Measurements from ENCODE around the gene STK36.

Gene STK36

DNA sequence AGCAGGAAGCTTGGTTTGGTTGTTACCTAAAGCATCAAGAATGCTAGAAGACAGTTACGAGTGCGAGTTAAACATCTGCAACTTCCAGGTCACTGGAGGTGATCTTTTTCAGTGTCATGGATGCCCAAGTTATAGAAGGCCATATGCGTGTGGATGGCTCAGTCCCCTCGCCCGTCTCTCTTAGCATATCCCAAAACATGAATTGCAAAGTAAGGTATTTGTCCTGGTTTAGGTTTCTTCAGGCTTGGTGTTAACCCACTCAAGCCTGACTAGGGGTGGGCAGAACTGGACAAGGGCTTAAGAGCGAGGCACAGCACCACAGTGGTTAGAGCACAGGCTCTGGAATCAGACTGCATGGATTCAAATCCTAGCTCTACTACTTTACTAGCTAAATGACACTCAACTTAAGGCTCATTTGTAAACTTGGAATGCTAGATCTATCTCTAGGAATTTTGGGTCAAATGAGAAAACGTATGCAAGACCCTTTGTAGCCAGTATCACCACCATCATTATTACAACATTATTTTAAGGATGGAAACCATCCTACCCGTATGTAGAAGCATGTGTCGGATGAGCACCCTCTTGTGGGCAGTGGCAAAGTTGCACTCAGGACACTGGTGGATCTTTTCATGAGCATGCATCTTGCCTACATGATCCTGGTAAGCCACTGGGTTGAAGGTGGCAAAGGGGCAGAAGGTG lies 23.6 kb upstream of the STK36 start:
- no peak overlapping the region for H3K4me3 ChIP-seq (ENCODE audit: low read depth, low read length)
- TF ChIP-seq, protein P1, sequence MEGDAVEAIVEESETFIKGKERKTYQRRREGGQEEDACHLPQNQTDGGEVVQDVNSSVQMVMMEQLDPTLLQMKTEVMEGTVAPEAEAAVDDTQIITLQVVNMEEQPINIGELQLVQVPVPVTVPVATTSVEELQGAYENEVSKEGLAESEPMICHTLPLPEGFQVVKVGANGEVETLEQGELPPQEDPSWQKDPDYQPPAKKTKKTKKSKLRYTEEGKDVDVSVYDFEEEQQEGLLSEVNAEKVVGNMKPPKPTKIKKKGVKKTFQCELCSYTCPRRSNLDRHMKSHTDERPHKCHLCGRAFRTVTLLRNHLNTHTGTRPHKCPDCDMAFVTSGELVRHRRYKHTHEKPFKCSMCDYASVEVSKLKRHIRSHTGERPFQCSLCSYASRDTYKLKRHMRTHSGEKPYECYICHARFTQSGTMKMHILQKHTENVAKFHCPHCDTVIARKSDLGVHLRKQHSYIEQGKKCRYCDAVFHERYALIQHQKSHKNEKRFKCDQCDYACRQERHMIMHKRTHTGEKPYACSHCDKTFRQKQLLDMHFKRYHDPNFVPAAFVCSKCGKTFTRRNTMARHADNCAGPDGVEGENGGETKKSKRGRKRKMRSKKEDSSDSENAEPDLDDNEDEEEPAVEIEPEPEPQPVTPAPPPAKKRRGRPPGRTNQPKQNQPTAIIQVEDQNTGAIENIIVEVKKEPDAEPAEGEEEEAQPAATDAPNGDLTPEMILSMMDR (IDR thresholded peaks at IDR 0.05; ENCODE audit: low read depth, low read length) = peak; percentile 84

DNA sequence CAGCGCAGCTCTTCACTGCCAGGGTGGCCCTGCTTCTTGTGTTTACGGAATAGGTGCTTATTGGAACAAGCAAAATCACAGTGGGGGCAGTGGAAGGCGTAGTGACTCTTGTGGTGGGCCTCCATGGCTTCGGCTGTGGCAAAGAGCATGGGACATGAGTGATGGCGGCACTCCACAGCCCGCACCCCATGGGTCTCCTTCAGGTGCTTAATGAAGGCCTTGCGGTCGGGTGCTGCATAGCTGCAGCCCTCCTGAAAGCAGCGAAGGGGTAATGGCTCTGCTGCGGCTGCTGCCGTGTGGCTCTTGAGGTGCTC lies 23.1 kb upstream of the STK36 start:
- TF ChIP-seq, protein P1 (IDR thresholded peaks at IDR 0.05; ENCODE audit: low read depth, low read length) = no peak
- no peak overlapping the region for H3K4me3 ChIP-seq (ENCODE audit: low read depth, low read length)

DNA sequence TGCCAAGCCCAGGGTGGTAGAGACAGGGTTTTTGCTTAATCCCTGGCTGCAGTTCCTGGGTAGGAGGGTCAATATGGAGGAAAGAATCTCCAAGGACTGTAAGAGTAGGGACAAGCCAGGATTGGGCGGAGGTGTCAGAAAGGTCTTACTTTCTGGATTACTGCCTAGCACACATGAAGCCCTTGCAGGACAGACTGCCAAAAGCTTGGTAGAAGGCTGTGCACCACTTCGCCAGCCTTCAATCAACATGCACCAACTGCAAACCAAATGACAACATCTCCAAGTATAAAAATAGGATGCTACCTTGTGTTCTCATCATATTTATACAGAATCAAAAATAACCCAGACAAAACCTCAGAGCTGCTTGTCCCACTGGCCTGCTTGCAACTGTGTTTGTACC lies 16.1 kb upstream of the STK36 start:
- TF ChIP-seq, protein P1 (IDR thresholded peaks at IDR 0.05; ENCODE audit: low read depth, low read length) = no peak
- H3K4me3 ChIP-seq (ENCODE audit: low read depth, low read length) = no peak overlapping the region

DNA sequence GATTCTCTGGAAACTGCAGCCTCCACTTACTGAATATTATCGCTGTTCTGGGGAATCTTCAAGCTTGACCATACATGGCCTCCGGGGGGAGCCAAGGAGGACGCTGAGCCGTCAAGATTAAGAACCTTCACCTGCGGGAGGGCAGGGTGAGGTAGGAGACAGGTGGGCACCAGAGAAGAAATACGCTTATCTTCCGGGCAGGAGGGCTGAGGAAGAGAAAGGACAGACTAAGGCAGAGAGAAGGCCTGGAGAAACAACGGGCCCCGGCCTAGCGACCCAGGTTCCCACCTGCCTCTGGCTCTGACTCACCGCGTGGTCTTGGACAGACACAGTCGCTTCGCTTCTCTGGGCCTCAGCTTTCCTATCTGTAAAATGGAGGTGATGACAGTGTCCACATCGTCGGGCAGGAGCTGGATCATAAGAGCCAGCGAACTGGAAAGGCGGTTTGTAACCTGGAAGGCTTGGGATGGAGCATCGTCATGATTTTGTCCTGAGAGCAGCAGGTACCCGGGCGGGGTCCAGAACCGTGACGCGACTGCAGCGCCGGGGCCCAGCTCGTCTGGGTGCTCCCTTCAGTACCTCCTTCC lies 13.1 kb upstream of the STK36 start:
- peak overlapping the region; percentile 76 for H3K4me3 ChIP-seq (ENCODE audit: low read depth, low read length)
- TF ChIP-seq, protein P1 (IDR thresholded peaks at IDR 0.05; ENCODE audit: low read depth, low read length) = 0 out of 2 replicates have a peak, but pooled peaks have one; percentile 29

DNA sequence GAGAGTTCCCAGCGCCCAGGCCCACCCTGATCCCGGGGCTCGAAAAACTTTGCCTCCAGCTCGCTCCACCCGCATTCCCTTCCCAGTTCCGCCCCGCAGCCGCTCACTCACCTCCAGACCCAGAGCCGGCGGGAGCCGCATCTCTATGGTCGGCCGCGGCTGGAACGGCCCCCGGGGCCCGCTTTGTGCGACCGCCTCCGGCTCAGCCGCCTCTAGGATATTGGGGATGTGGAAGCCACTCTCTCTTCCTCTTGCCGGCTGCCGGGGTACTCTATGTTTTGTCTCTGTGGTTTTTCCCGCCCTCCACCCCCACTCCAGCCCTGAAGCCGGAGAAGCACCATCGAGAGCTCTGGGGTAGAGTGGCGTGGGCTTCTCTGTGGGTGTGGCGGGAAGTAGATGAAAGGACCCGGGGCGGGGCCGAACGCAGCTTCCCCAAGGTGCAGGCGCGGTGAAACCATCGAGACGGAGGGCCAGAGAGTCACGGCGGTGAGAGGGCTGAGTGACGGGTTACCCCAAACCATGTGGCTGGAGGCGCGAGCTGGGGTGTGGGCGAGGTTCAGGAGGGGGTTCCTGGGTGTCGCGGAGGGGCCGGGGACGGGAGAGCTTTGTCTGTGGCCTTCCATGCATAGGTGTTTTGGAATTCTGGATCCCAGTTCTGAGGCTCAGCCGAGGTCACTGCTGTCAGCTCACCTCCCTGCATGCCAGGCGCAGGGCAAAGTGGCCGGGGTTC lies 12.5 kb upstream of the STK36 start, which contains the start of the genes BCS1L and ZNF142:
Gene BCS1L (plus strand): TSS at position 426 of the 730 bp plus-strand sequence. CDS start 1,305 bp downstream, outside the sequence.
Gene ZNF142 (minus strand): TSS at position 366 of the 730 bp plus-strand sequence. CDS start 3,194 bp downstream, outside the sequence.
- TF ChIP-seq, protein P1 (IDR thresholded peaks at IDR 0.05; ENCODE audit: low read depth, low read length) = no peak

DNA sequence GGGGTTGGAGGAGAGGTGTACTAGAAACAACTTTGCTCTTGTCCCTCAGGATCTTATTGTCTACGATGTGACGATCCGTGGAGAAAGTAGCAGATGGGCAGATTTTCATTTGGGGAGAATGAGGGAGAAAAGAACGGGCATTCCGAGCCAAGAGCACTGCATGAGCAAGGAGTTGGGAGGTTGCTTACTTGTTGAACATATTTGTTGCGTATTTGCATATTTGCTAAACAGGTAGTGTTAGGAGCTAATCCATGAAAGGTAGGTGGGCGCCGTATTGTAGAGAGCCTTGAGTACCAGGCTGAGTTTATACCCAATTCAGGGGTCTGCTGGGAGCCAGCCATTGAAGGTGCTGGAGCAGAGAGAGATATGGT lies 11.9 kb upstream of the STK36 start:
- peak overlapping the region; percentile 76 for H3K4me3 ChIP-seq (ENCODE audit: low read depth, low read length)
- TF ChIP-seq, protein P1 (IDR thresholded peaks at IDR 0.05; ENCODE audit: low read depth, low read length) = no peak

More for the DNA sequence above, 12.5 kb upstream of the STK36 start, which contains the start of the genes BCS1L and ZNF142:
- peak within 1 kb of the TSS; percentile 76 for H3K4me3 ChIP-seq (ENCODE audit: low read depth, low read length)

DNA sequence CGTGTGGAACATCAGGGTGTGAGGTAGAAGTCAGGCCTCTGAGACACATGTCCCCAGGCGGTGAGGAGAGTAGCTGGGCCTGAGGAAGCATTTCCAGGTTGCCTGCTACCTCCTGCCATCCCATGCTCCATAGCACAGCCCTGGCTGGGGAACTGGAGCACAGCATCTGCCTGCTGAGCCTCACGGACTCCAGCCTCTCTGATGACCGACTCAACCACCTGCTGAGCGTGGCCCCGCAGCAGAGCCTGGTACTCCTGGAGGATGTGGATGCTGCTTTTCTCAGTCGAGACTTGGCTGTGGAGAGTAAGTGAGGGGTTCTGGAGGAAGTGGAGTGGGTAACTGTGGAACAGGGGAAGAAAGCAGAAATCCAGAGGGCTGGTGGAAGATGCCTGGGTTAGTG lies 9.5 kb upstream of the STK36 start:
- TF ChIP-seq, protein P1 (IDR thresholded peaks at IDR 0.05; ENCODE audit: low read depth, low read length) = no peak
- H3K4me3 ChIP-seq (ENCODE audit: low read depth, low read length) = no peak overlapping the region
